Testis (tissue), 3 donors: Measurements from ENCODE around the gene CD101. TPM values are rescaled to one million over a fixed set of nuclear protein-coding genes. Genes with fewer than 3 reads are reported as not detected.

Source experiments
- DNase-seq: peaks from one replicate; pipeline ENCODE4 v3.0.0-alpha.2; 2019
- H3K27ac ChIP-seq, 2 donors: fragments of 200-600 bp; sonication (generic); one replicate each; pipeline ENCODE4 v1.5.1; 2019
- H3K27me3 ChIP-seq: fragments of 200-600 bp; sonication (generic); one replicate; pipeline ENCODE4 v1.5.1; 2019
- H3K36me3 ChIP-seq: fragments of 200-600 bp; sonication (generic); one replicate; pipeline ENCODE4 v1.5.1; 2017; ENCODE audit warnings: low read depth; ENCODE audit errors: missing control alignments
- H3K4me1 ChIP-seq: fragments of 200-600 bp; sonication (generic); one replicate; pipeline ENCODE4 v1.5.1; 2019
- H3K4me3 ChIP-seq, 2 donors: fragments of 200-600 bp; sonication (generic); one replicate each; pipeline ENCODE4 v1.5.1; 2017 to 2019
- H3K9me3 ChIP-seq: fragments of 200-600 bp; sonication (generic); one replicate; pipeline ENCODE4 v1.5.1; 2017
- CTCF ChIP-seq, 3 experiments: fragments of 450-650 bp in 2 of 3; fragments of 200-600 bp in 1 of 3; sonication (generic) in 1 of 3; IDR thresholded peaks; one replicate each; pipeline ENCODE4 v1.5.1; 2016 to 2019; ENCODE audit warnings: antibody characterized with exemption in 3 of 3, mild to moderate bottlenecking in 2 of 3, moderate library complexity in 1 of 3
- POLR2A ChIP-seq: fragments of 450-650 bp; IDR thresholded peaks from one replicate; pipeline ENCODE4 v1.6.1; 2017; ENCODE audit warnings: antibody characterized with exemption, mild to moderate bottlenecking, moderate library complexity
- WGBS, 2 donors: methylation state at CpG; one replicate each; pipeline ENCODE4 v1.1.5; 2018; 5-methylcytosine and 5-hydroxymethylcytosine counted together
- intact Hi-C: fragments of 100-400 bp; cut with DNase I; formaldehyde crosslinking; loops from one replicate; pipeline ENCODE4 v1.15.1; 2023; ENCODE audit warnings: low total_unique reads
- polyA plus RNA-seq: library from polyadenylated mRNA; stranded (reverse); fragments of 350-450 nt; fragmentation: Illumina TruSeq; extraction: RNeasy Lipid Tissue Mini Kit (QIAGEN cat#74804); gene quantifications from one replicate; pipeline ENCODE4 v1.2.3, GENCODE V29; 2014; ENCODE audit warnings: low read depth, low replicate concordance; ENCODE audit not compliant: insufficient read depth
- total RNA-seq, 2 donors: library from RNA; depleted of rRNA; stranded (reverse); fragments of >200 nt; gene quantifications; one replicate each; pipeline ENCODE4 v1.2.3, GENCODE V29; 2016

The CD101 gene
- total and polyA plus RNA-seq, 3 donors from 2014 or later = 0.79 to 1.4 (median 1.2) TPM

GRCh38 chr1:117015724-117016123 lies 14.2 kb downstream of the CD101 start:
- Histone ChIP-seq H3K4me3 (no peak overlapping the region), H3K36me3 (no peaks in the 10 kb centered on the region), H3K4me1 (peaks cover 16% of the 10 kb centered on the region), H3K27ac (no peak overlapping the region), H3K9me3 (no peaks in the 10 kb centered on the region), H3K27me3 (no peaks in the 10 kb centered on the region)
- intact Hi-C loops = no loop called here
- TF ChIP-seq CTCF (IDR thresholded peaks at IDR 0.05) = no peak
- TF ChIP-seq POLR2A = no peak
- WGBS, 2 donors = 93 to 98% methylated on average over 3 of the region's 3 CpGs
- DNase-seq = no peak

- no peak overlapping the region for H3K27ac ChIP-seq
- peaks cover 16% of the 10 kb centered on the region for H3K4me1 ChIP-seq
- H3K4me3 ChIP-seq = no peak overlapping the region
- no peaks in the 10 kb centered on the region for H3K36me3 ChIP-seq
- WGBS, 2 donors = 78 to 80% methylated on average over 4 of the region's 4 CpGs
- H3K27me3 ChIP-seq = no peaks in the 10 kb centered on the region
- TF ChIP-seq POLR2A (no peak), CTCF (IDR thresholded peaks at IDR 0.05) (no peak)
- intact Hi-C loops = no loop called here
- H3K9me3 ChIP-seq = no peaks in the 10 kb centered on the region
- no peak for DNase-seq
Measured at GRCh38 chr1:117017062-117017461, 15.5 kb downstream of the CD101 start.

- intact Hi-C loops = no loop called here
Measured at GRCh38 chr1:117017648-117018047, 16.1 kb downstream of the CD101 start.

DNA sequence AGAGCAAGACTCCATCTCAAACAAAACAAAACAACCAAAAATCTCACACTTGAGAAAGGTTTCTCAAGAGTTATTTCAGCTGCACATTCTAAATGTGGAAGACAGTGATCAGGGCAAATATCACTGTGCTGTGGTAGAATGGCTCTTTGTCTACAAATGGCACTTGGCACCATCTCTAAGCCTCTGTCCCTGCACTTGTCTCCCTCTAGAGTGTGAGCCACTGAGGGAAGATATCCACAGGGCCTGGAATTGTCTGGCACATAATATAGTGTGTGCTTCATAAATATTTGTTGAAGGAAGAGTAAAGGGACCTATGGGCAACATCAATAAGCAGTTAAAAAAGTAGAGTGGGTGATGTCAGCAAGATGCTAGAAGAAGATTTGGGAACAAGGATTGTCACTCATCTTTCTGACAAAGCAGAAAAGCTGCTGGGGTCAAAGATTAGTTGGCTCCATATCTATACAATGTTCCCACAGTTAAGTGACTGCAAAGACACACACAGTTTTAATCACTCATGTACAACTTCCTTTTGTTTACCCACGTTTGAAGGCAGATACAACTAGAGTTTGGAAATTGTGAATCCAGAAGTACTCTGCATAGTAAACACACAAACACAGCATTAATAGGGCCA lies 19.1 kb downstream of the CD101 start:
- H3K36me3 ChIP-seq = no peaks in the 10 kb centered on the region
- no peak overlapping the region for H3K27ac ChIP-seq
- DNase-seq = no peak
- TF ChIP-seq CTCF (IDR thresholded peaks at IDR 0.05) (no peak), POLR2A (no peak)
- no peaks in the 10 kb centered on the region for H3K9me3 ChIP-seq
- peaks cover 16% of the 10 kb centered on the region for H3K4me1 ChIP-seq
- no peaks in the 10 kb centered on the region for H3K27me3 ChIP-seq
- 49 to 83% methylated on average over 1 of the region's 1 CpG for WGBS, 2 donors
- intact Hi-C loops = no loop called here
- H3K4me3 ChIP-seq = no peak overlapping the region

More at GRCh38 chr1:117017648-117018047, 16.1 kb downstream of the CD101 start:
- Histone ChIP-seq H3K27ac (peak overlapping the region in 1 of 2 donors; percentile 50), H3K27me3 (no peaks in the 10 kb centered on the region), H3K9me3 (no peaks in the 10 kb centered on the region), H3K36me3 (no peaks in the 10 kb centered on the region), H3K4me1 (peaks cover 16% of the 10 kb centered on the region), H3K4me3 (no peak overlapping the region)
- no peak for TF ChIP-seq POLR2A
- no peak for TF ChIP-seq CTCF (IDR thresholded peaks at IDR 0.05)
- DNase-seq = peak; percentile 59
- 14 to 18% methylated on average over 3 of the region's 3 CpGs for WGBS, 2 donors

GRCh38 chr1:117022114-117022513 lies 20.6 kb downstream of the CD101 start:
- H3K4me3 ChIP-seq = no peak overlapping the region
- H3K9me3 ChIP-seq = no peaks in the 10 kb centered on the region
- H3K4me1 ChIP-seq = peaks cover 17% of the 10 kb centered on the region
- intact Hi-C loops = no loop called here
- no peak overlapping the region for H3K27ac ChIP-seq
- no peak for DNase-seq
- no peaks in the 10 kb centered on the region for H3K27me3 ChIP-seq
- TF ChIP-seq CTCF (IDR thresholded peaks at IDR 0.05) (no peak), POLR2A (no peak)
- H3K36me3 ChIP-seq = no peaks in the 10 kb centered on the region
- WGBS, 2 donors = 74 to 79% methylated on average over 3 of the region's 3 CpGs
